ENCODE measurements around the gene ANKRD65.

ANKRD65 gene

DNA sequence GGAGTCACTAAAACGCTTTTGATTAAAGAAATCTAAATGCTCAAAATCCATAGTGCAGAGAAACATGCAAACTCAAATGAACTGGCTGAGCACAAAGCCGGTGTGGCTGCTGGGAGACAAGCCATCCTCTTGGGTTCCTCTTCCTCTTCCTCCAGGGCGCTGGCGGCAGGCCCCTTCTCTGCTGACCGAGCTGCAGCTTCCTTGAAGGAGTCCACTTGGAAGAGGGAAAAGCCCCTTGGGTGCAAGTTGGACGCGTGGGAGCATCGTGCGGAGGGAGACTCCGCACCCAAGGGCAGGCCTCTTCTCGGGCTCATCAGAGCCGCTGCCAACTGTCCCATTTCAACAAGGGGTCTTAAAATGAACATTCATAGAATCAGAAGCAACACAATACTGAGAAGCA, 29.9 kb downstream of the ANKRD65 start:
- no peak for TF ChIP-seq CTCF (IDR thresholded peaks at IDR 0.05)

DNA sequence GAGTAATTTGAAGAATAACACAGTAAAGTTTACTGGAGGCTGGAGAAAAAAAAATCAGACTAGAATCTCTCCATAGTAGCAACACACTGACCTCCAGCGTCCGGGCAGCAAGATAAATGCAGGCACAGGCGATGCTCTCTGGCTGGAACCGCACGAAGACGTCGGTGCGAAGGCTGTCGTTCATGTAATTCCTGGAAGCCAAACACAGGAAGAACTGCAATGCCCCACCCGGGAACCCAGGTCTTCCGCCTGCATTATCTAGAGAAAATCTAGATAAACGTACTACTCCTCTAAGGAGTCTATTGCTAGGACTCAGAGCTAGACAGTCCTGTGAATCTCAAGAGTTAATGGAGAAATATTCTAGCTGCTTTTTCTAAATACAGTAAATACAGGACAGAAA, 30.4 kb downstream of the ANKRD65 start:
- no peak for TF ChIP-seq CTCF (IDR thresholded peaks at IDR 0.05)

GRCh38 chr1:1388078-1388472, 33.0 kb downstream of the ANKRD65 start:
- TF ChIP-seq CTCF (IDR thresholded peaks at IDR 0.05), result no peak

DNA sequence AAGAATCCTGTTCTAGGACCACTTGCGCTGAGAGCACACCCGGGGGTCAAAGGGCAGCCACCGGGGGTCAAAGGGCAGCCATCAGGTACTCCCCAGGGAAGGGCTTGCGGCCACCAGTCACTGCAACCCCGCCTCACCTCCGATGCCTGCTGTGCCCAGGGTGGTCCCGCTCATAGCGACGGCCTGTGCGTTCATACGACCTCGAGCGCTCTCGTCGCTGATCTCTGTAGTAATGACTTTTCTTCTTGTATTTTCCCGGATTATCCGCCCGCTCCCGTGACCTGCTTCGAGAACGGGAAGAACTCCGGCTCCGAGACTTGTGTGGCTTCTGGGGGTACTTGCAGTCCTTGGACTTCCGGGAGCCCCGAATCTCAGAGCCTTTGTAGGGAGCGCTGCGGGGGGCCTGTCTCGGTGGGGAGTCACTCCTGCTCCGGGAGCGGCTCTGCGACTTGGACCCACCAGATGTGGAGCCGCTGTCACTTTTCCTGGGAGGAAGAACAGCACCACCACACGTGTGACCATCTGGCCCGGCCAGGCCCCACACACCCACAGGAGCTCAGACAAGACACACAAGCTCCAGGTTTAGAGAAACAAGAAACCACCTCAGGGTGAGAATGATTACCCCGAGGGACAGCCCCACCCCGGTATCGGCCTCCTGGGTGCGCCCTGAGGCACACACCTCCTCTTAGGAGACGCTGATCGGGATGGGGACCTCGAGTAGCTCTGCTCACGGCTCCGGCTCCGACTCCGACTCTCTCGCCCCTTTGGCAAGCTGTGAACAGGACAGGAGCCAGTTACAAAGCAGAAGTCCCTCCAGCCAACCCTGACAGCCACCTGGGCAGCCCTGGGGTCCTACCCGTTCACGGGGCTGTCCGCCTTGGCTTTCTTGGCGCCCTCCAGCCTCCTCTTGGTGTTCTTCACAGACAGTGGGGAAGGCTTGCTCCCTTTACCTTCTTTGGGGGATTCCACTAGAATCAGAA, 33.7 kb downstream of the ANKRD65 start:
- no peak for TF ChIP-seq CTCF (IDR thresholded peaks at IDR 0.05)

DNA sequence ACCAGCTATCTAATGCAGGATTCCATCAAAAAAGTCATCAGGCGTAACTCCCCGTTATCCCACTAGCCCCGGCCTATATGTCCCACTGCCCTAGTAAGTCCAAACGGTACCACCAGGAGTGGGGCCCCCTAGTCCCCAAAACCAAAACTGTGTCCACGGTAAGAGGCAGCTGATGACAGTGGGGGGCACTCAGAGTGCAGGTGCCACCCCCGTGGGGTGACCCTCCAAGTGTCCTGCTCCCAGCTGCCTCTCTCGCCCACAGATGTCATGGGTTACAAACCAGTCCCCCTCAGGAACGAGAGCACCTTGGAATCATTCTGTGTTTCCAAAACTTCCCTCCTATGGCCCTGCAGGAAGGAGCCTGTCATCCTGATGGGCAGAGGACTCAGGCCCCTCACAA, 35.1 kb downstream of the ANKRD65 start:
- TF ChIP-seq CTCF (IDR thresholded peaks at IDR 0.05), result no peak

DNA sequence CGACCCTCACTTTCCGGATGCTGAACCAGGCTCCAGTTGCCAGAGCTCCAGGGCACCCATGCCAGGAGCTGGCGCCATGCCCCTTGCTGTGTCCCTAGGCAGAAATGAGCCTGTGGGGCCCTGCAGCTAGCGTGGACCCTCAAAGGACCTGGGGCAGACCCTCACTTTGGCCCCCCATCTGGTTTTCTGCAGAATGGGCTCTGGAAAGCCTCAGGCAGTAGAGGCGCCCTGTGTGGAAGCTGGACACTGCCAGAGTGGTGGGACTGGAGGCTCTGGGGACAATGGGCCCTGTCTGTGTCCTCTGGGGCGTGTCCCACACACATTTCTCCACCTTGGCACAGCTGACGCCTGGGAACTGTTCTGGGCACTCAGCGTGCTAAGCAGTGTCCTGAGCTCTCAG, 39.8 kb downstream of the ANKRD65 start:
- TF ChIP-seq CTCF (IDR thresholded peaks at IDR 0.05), result no peak

DNA sequence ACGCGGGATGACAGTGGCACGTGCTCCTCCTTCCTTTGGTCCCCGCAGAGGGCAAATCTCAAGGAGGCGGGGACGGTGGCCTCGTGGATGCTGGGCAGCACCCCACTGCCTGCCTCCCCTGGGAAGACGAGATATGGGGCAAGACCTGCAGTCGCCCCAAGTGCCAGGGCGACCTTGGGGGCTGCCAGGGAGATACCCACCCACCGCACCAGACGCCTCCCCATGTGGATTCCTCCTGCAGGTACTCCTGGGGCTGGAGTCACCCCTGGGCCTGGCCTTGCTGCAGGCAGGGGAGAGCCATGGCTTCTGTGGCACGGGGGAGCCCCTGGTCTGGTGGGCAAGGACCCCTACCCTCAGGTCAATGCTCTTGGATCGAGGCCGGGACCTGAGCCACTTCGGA, 40.2 kb downstream of the ANKRD65 start:
- TF ChIP-seq CTCF (IDR thresholded peaks at IDR 0.05), result no peak

All from LNCAP (cell line).